Erythroblast (primary cell): Measurements from ENCODE around the gene LETM1.

Experiments
- GATA1 ChIP-seq: IDR thresholded peaks from 2 replicates; pipeline ENCODE4 v1.6.1; 2011; ENCODE audit warnings: low read depth, mild to moderate bottlenecking, control low read depth, low read length, moderate library complexity
- POLR2A ChIP-seq: IDR thresholded peaks from 2 replicates; pipeline ENCODE4 v1.6.1; 2011; ENCODE audit warnings: mild to moderate bottlenecking, low read length

GRCh38 chr4:1819816-1820215 lies 36.1 kb downstream of the LETM1 start:
- TF ChIP-seq POLR2A (no peak), GATA1 (no peak)
